NCI-H146 (cell line): ENCODE results near the gene DLGAP4.
A peak's percentile ranks its signal among the peaks of the same experiment; 100 is the strongest.
"Not testable (repeated sequence)": the region's sequence is repeated elsewhere in the genome, so short reads cannot be mapped to it uniquely, and the experiment has no call there.

Source experiments
- DNase-seq: peaks from one replicate; lab custom pipeline; 2025; lab: John Stamatoyannopoulos, UW

Gene DLGAP4

GRCh38 chr20:36455972-36456625 lies 150.0 kb downstream of the DLGAP4 start:
- DNase-seq, result no peak

GRCh38 chr20:36460648-36461599 lies 154.8 kb downstream of the DLGAP4 start:
- peak; percentile 99 for DNase-seq

- DNase-seq, result peak; percentile 77
Measured at GRCh38 chr20:36461600-36462439, 155.7 kb downstream of the DLGAP4 start.

- DNase-seq, result peak; percentile 39
Measured at GRCh38 chr20:36462440-36463211, 156.5 kb downstream of the DLGAP4 start.

GRCh38 chr20:36463212-36464061 lies 157.3 kb downstream of the DLGAP4 start:
- DNase-seq, result peak; percentile 37

GRCh38 chr20:36465109-36466080 lies 159.3 kb downstream of the DLGAP4 start:
- DNase-seq, result peak; percentile 83

GRCh38 chr20:36466089-36466488 lies 159.9 kb downstream of the DLGAP4 start:
- no peak for DNase-seq

GRCh38 chr20:36467076-36467999 lies 161.2 kb downstream of the DLGAP4 start:
- DNase-seq, result peak; percentile 96

- DNase-seq, result peak; percentile 55
Measured at GRCh38 chr20:36468149-36469000, 162.2 kb downstream of the DLGAP4 start.

GRCh38 chr20:36469973-36470372 lies 163.8 kb downstream of the DLGAP4 start:
- DNase-seq, result peak; percentile 31

GRCh38 chr20:36471885-36472636 lies 165.9 kb downstream of the DLGAP4 start:
- DNase-seq, result no peak

- DNase-seq, result no peak
Measured at GRCh38 chr20:36472637-36473090, 166.5 kb downstream of the DLGAP4 start.

GRCh38 chr20:36473164-36473563 lies 167.0 kb downstream of the DLGAP4 start:
- DNase-seq, result no peak

GRCh38 chr20:36474563-36474962 lies 168.4 kb downstream of the DLGAP4 start:
- no peak for DNase-seq

GRCh38 chr20:36475054-36475453 lies 168.9 kb downstream of the DLGAP4 start:
- not testable (repeated sequence) for DNase-seq

- DNase-seq, result no peak
Measured at GRCh38 chr20:36477475-36477874, 171.3 kb downstream of the DLGAP4 start.
